GM18499 (cell line): Measurements from ENCODE around the gene BABAM2.
"Not testable (repeated sequence)": the region's sequence is repeated elsewhere in the genome, so short reads cannot be mapped to it uniquely, and the experiment has no call there.

Source experiments
- ATAC-seq: cut with Tn5 transposase; IDR thresholded peaks from one replicate; pipeline ENCODE4 v1.9.1; 2021; ENCODE audit warnings: moderate number of reproducible peaks; ENCODE audit not compliant: insufficient read depth, unreplicated experiment

BABAM2 gene

GRCh38 chr2:27890146-27890923 is at the start of gene BABAM2, which contains the start of gene RBKS:
Gene BABAM2 (plus strand): TSS chr2:27890729. CDS start chr2:27894557, 3,828 bp downstream.
Gene RBKS (minus strand): TSS chr2:27890387. CDS start chr2:27890345, 42 bp downstream.
- ATAC-seq, result no peak

- ATAC-seq, result no peak
Observed at GRCh38 chr2:27842894-27843293, 47.6 kb upstream of the BABAM2 start.

GRCh38 chr2:27843992-27844391 is 46.5 kb upstream of the BABAM2 start:
- ATAC-seq, result no peak

- ATAC-seq, result no peak
Observed at GRCh38 chr2:27844821-27845255, 45.7 kb upstream of the BABAM2 start.

- ATAC-seq, result no peak
Observed at GRCh38 chr2:27847333-27847732, 43.2 kb upstream of the BABAM2 start.

- no peak for ATAC-seq
Observed at GRCh38 chr2:27849558-27850205, 40.8 kb upstream of the BABAM2 start.

GRCh38 chr2:27852691-27853090 is 37.8 kb upstream of the BABAM2 start:
- no peak for ATAC-seq

GRCh38 chr2:27854229-27854862 is 36.2 kb upstream of the BABAM2 start:
- ATAC-seq, result no peak

- ATAC-seq, result no peak
Observed at GRCh38 chr2:27855476-27855875, 35.1 kb upstream of the BABAM2 start.

GRCh38 chr2:27856386-27856785 is 34.1 kb upstream of the BABAM2 start:
- ATAC-seq, result no peak

- ATAC-seq, result no peak
Observed at GRCh38 chr2:27856956-27857355, 33.6 kb upstream of the BABAM2 start.

GRCh38 chr2:27857417-27858172 is 32.9 kb upstream of the BABAM2 start:
- ATAC-seq, result no peak

GRCh38 chr2:27860111-27860510 is 30.4 kb upstream of the BABAM2 start:
- no peak for ATAC-seq

- no peak for ATAC-seq
Observed at GRCh38 chr2:27863146-27863545, 27.4 kb upstream of the BABAM2 start.

GRCh38 chr2:27863955-27864354 is 26.6 kb upstream of the BABAM2 start:
- ATAC-seq, result not testable (repeated sequence)

- ATAC-seq, result no peak
Observed at GRCh38 chr2:27866237-27866636, 24.3 kb upstream of the BABAM2 start.

GRCh38 chr2:27869763-27870162 is 20.8 kb upstream of the BABAM2 start:
- no peak for ATAC-seq

- no peak for ATAC-seq
Observed at GRCh38 chr2:27870724-27871123, 19.8 kb upstream of the BABAM2 start.

- ATAC-seq, result no peak
Observed at GRCh38 chr2:27871802-27872201, 18.7 kb upstream of the BABAM2 start.

- ATAC-seq, result no peak
Observed at GRCh38 chr2:27873091-27873490, 17.4 kb upstream of the BABAM2 start.
